ENCODE data around the gene RALGDS. TPM values are rescaled to one million over a fixed set of nuclear protein-coding genes. Genes with fewer than 3 reads are reported as not detected.
A peak's percentile ranks its signal among the peaks of the same experiment; 100 is the strongest.
"Not testable (repeated sequence)": the region's sequence is repeated elsewhere in the genome, so short reads cannot be mapped to it uniquely, and the experiment has no call there.

The RALGDS gene
- total RNA-seq, 1 experiment from 2014 or later = 22.9 TPM

- H3K27ac Mint-ChIP-seq = 0 out of 2 replicates have a peak overlapping the region, but pooled peaks have one; percentile 11
- no peak for ATAC-seq
- H3K4me1 Mint-ChIP-seq = peaks cover 32% of the 10 kb centered on the region
- TF ChIP-seq ZNF138 (CRISPR knock-in tag; conservative IDR thresholded peaks at IDR 0.05) (no peak), CREB1 (CRISPR knock-in tag; IDR thresholded peaks at IDR 0.05) (no peak), ZNF232 (CRISPR knock-in tag; IDR thresholded peaks at IDR 0.05) (no peak), FOXP4 (CRISPR knock-in tag; IDR thresholded peaks at IDR 0.05) (no peak)
- TF ChIP-seq, protein P1, sequence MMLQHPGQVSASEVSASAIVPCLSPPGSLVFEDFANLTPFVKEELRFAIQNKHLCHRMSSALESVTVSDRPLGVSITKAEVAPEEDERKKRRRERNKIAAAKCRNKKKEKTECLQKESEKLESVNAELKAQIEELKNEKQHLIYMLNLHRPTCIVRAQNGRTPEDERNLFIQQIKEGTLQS (CRISPR knock-in tag; conservative IDR thresholded peaks at IDR 0.05) = no peak
- TF ChIP-seq, protein P2, sequence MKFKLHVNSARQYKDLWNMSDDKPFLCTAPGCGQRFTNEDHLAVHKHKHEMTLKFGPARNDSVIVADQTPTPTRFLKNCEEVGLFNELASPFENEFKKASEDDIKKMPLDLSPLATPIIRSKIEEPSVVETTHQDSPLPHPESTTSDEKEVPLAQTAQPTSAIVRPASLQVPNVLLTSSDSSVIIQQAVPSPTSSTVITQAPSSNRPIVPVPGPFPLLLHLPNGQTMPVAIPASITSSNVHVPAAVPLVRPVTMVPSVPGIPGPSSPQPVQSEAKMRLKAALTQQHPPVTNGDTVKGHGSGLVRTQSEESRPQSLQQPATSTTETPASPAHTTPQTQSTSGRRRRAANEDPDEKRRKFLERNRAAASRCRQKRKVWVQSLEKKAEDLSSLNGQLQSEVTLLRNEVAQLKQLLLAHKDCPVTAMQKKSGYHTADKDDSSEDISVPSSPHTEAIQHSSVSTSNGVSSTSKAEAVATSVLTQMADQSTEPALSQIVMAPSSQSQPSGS (CRISPR knock-in tag; IDR thresholded peaks at IDR 0.05; ENCODE audit: borderline replicate concordance, low read depth) = no peak
- DNase-seq (ENCODE audit: low spot score) = no peak
- no peaks in the 10 kb centered on the region for H3K27me3 Mint-ChIP-seq (ENCODE audit: low read depth)
- POLR2A ChIA-PET = interaction anchor here (0.6 kb wide), 1 partner anchor 367 kb away, joined by 4 read pairs; no protein-coding TSS in a partner anchor
- H3K4me3 Mint-ChIP-seq = no peak overlapping the region
- H3K36me3 Mint-ChIP-seq = no peaks in the 10 kb centered on the region
- no peaks in the 10 kb centered on the region for H3K9me3 Mint-ChIP-seq
- CTCF ChIA-PET = interaction anchor here (2.1 to 2.2 kb wide), 2 partner anchors 80 to 124 kb away, joined by 5 to 9 read pairs; no protein-coding TSS in a partner anchor
Measured at GRCh38 chr9:133063500-133064231, 57.4 kb downstream of the RALGDS start.

GRCh38 chr9:133063159-133063499, 57.9 kb downstream of the RALGDS start:
- ATAC-seq (no peak), DNase-seq (ENCODE audit: low spot score) (no peak)
- H3K4me3 Mint-ChIP-seq = no peak overlapping the region
- H3K9me3 Mint-ChIP-seq = no peaks in the 10 kb centered on the region
- H3K36me3 Mint-ChIP-seq = no peaks in the 10 kb centered on the region
- POLR2A ChIA-PET = no interaction called here
- H3K4me1 Mint-ChIP-seq = peaks cover 35% of the 10 kb centered on the region
- TF ChIP-seq SMAD3 (CRISPR knock-in tag; IDR thresholded peaks at IDR 0.05; ENCODE audit: borderline replicate concordance) (no peak), GABPB1 (CRISPR knock-in tag; IDR thresholded peaks at IDR 0.05) (no peak), MXD4 (CRISPR knock-in tag; IDR thresholded peaks at IDR 0.05; ENCODE audit: borderline replicate concordance) (no peak), TCF7 (CRISPR knock-in tag; IDR thresholded peaks at IDR 0.05; ENCODE audit: low read depth) (no peak), ZNF425 (CRISPR knock-in tag; conservative IDR thresholded peaks at IDR 0.05) (no peak), PRDM15 (CRISPR knock-in tag; IDR thresholded peaks at IDR 0.05) (no peak), ZBTB21 (CRISPR knock-in tag; IDR thresholded peaks at IDR 0.05; ENCODE audit: borderline replicate concordance) (no peak), ZNF121 (CRISPR knock-in tag; IDR thresholded peaks at IDR 0.05) (no peak), FOXJ3 (CRISPR knock-in tag; IDR thresholded peaks at IDR 0.05; ENCODE audit: borderline replicate concordance) (no peak), NFATC4 (CRISPR knock-in tag; IDR thresholded peaks at IDR 0.05) (no peak), TEAD1 (CRISPR knock-in tag; IDR thresholded peaks at IDR 0.05) (no peak), ZNF219 (CRISPR knock-in tag; IDR thresholded peaks at IDR 0.05; ENCODE audit: borderline replicate concordance) (no peak), IRF1 (CRISPR knock-in tag; IDR thresholded peaks at IDR 0.05) (no peak)
- CTCF ChIA-PET = interaction anchor here (2.1 to 2.2 kb wide), 2 partner anchors 81 to 125 kb away, joined by 5 to 9 read pairs; no protein-coding TSS in a partner anchor
- 0 out of 2 replicates have a peak overlapping the region, but pooled peaks have one; percentile 11 for H3K27ac Mint-ChIP-seq
- H3K27me3 Mint-ChIP-seq (ENCODE audit: low read depth) = no peaks in the 10 kb centered on the region

DNA sequence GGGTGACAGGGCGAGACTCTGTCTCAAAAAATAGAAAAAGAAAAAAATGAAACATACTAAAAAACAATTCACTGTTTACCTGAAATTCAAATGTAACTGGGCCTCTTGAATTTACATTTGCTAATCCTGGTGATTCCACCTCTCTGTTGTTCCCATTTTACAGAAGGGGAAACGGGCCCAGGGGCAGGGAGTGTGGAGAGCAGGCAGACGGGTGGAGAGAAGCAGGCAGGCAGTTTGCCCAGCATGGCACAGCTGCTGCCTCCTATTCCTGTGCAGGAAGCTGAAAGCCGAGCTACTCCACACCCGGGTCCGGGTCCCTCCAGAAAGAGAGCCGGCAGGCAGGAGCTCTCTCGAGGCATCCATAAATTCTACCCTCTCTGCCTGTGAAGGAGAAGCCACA, 58.5 kb downstream of the RALGDS start:
- peaks cover 35% of the 10 kb centered on the region for H3K4me1 Mint-ChIP-seq
- H3K36me3 Mint-ChIP-seq; H3K9me3 Mint-ChIP-seq; H3K4me3 Mint-ChIP-seq; H3K27ac Mint-ChIP-seq; DNase-seq (ENCODE audit: low spot score); POLR2A ChIA-PET; H3K27me3 Mint-ChIP-seq (ENCODE audit: low read depth); ATAC-seq: not testable (repeated sequence)
- CTCF ChIA-PET = interaction anchor here (2.1 to 2.2 kb wide), 2 partner anchors 81 to 125 kb away, joined by 5 to 9 read pairs; no protein-coding TSS in a partner anchor

Measured in WTC11 (cell line).